HG02938 (cell line): Measurements from ENCODE around the gene CPLANE2.
"Not testable (repeated sequence)": the region's sequence is repeated elsewhere in the genome, so short reads cannot be mapped to it uniquely, and the experiment has no call there.

ENCODE experiments used
- ATAC-seq: cut with Tn5 transposase; IDR thresholded peaks from one replicate; pipeline ENCODE4 v1.9.1; 2021; ENCODE audit warnings: mild to moderate bottlenecking, moderate library complexity; ENCODE audit not compliant: unreplicated experiment

CPLANE2 gene

DNA sequence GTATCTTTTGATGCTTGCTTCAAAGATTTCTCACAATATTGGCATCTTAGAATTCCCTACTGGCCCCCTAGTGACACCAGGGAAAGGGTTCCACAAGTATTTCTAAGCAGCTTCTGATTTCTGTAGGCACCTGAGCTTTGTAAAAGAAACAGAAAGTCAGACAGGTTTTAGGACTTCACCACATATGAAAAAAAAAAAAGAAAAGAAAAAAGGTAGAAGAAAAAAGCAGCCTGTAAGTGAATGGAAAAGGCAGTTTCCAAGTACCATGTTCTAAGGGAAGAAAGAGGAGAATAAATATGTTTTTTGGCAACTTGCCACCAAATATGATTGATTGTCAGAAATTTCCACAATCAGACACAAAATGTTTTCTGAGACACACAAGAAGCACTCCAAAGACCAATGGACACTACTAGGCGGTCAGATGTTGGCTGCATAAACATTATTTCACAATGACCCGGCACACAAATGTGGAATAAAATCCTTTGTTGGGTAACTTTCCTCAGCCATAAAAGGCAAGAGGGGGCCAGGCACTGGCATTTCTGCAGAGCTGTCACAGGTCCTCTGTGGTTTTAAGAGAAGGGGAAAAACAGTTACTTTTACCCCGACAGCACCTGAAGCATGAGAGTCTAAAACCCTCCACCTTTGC, 12.7 kb upstream of the CPLANE2 start:
- no peak for ATAC-seq

DNA sequence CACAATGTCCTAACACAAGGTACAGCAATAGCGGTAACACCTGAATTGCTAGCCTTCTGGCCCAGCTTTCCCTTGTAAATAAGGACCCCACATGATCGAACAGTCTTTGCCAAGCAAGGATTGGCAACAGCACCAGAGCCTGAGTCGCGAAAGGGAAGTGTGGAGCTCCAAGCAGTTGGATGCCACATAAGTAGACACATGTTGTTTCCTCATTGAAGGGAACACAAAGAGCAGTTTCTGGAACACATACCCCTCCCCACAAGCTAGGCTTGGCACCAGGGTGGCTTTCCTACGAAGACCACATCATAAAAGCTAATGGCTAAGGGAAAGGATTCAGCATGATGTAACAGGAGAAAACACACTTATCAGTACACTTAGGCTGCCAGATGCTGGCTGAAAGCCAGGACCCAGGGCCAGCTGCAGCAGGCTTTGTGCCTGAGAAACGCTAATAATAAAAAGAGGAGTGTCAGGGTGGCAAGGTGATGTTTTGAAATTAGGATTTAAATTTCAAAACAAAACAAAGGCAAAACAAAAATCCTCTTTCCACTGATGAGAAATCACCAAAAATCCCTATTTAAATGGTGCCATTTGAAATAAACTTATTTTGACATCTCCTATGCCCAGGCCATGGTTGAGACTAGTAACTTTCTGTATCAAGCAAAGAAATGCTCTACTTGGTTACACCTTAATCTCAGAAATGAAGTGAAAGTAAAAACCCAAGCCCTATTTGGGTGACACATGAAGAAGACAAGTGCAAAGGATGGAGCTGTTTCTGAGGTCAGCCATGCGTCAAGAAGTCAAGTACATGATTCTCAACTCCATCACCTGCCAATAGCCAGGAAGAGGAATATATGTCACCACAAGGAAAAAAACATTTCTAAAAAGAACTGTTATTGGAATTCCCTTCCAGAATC, 11.9 kb upstream of the CPLANE2 start:
- ATAC-seq, result no peak

DNA sequence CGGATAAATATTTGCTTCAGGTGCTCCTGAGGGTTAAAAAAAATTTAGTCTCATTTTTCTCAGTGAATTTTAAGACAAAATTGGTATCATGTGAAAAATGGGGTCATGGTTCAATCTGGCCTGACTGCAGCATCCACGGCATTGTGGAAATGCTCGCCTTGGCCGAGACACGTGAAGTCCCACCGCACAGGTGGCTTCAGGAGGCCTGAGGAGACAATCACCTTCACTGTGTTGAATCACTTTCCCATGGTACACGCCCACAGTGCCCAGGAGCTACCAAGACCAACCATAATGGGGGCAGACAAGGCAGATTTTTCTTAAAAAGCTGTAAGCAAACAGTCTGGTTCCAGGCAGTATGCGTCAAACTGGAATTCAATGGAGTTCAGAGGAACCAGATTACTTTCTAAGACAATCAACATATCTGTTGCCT, 11.0 kb upstream of the CPLANE2 start:
- ATAC-seq, result no peak

DNA sequence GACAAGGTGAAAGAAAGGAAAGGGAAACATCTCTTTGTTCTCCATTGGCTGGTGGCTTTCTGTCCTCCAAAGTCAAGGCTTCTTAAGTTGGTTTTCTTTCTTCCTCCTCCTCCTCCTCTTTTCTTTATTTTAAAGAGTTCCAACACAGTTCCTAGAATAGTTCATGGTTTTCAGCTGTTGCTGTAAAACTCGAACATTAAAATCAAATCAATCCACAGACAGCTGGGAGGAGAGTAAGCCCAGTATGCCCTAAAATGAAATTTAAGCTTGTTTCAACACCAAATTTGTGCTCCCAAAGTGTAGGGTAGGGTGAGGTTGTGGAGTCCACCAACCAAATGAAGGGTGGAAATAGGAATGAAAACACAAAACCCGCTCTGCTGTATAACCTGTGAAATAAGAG, 10.5 kb upstream of the CPLANE2 start:
- ATAC-seq, result no peak

DNA sequence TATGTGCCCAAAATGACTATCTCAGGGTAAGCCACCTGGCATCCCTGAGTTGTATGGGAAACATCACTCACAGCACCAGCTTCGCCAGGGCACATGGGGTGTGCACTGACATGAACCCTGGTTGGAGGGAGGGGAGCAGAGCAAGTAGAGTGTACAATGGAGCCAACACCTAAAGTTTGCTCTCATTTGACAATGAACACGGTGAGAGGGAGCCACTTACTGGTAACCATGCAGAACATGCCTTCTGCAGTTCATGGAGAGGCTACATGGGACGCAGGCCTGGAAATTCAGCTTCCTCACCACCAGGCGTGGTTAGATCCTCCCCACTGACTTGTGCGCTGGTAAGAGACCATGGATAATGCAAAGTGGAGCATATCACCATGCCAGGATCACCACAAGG, 10.0 kb upstream of the CPLANE2 start:
- ATAC-seq, result no peak

DNA sequence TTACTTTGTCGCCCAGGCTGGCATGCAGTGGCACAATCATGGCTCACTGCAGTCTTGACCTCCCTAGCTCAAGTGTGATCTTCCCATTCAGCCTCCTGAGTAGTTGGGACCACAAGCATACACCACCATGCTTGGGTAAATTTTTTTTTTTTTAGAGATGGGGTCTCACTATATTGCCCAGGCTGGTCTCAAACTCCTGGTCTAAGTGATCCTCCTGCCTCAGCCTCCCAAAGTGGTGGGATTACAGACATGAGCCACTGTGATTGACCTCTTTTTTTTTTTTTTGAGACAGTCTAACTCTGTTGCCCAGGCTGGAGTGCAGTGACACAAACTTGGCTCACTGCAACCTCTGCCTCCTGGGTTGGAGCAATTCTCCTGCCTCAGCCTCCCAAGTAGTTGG, 9.3 kb upstream of the CPLANE2 start:
- not testable (repeated sequence) for ATAC-seq

DNA sequence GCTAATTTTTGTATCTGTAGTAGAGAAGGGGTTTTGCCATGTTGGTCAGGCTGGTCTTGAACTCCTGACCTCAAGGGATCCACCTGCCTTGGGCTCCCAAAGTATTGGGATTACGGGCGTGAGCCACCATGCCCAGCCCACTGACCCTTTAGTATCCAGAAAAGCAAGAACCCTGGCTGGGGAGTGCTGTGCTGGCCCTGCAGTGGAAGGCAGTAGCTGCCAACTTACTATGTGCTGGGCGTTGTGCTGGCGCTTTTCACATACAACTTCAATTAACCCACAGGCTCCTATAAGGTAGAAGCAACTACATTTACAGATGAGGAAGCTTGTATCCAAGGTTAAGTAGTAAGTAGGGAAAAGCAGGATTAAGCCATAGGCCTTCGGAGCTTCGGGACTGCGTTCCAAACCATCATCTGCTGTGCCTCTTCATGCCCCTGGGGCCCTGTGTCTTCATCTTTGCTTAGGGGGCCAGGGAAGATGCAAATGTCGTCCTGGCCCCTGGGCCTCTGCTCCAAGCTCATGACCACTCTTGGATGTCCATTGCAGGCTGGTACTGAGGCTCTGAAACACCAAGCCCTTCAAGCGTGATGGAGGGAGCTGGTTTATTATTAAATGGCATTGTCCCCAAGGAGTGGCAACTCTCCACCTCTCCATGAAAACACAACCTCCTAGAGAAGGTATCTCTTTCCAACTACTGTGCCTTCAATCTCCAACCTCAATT, 8.7 kb upstream of the CPLANE2 start:
- ATAC-seq, result no peak

DNA sequence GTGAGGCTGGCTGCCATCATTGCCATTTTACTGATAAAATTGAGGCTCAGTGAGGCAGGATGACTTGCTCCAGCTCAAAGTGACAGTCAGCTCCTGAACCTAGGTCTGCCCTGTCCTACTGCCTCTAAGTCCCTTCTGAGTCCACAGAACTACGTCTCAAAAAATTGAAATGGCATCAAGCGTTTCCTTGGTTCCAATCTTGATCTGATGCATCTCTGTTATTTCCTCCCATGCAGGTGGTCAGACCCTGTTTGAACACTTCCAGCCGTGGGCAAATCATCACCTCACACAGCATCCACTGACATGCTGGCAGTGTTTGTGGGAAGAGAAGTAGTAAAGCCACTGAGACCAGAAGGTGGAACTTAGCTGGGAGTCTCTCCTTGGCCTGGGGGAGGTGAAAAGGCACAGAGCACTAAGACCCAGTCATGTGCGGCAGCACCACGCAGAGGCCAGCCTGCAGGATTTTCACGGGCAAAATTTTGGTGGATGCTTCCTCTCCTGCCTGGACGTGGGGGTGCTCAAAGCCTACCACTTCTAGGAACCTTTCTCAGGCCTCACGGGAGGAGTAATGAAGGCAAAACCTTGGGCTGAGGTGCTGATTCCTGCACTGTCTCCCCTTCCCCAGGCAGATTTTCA, 7.8 kb upstream of the CPLANE2 start:
- no peak for ATAC-seq

DNA sequence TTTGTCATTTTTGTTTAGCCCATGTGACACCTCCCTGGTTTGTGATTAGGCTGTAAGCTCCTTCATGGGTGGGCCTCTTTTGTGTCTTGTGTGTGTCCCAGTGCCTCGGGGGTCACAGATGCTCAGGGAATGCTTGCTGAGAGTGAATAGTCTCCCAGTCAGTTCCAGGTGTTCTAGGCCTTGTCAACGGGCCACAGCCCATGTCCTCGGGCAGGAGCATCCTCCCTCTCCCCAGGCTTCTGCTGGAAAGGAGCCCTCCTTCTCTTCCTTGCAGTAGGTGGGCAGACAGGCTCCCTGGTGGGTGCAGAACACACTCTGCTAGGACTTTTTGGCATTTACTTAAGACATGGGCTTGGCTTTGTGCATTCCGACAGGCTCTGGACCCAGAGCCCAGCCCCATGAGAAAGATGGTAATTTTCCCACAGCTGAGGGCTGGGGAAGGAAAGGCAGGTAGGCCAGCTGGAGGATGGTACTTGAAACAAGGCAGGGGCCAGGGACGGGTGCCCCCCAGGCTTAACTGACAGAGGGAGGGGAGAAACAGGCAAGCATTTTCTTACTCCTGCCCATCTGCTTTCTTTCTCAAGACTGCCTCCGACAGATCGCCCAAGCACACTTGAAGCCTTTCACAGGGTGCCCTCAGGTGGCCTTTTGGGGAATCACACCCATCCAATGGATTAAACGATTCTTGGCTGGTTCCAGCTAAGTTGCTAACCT, 7.1 kb upstream of the CPLANE2 start:
- ATAC-seq, result no peak

DNA sequence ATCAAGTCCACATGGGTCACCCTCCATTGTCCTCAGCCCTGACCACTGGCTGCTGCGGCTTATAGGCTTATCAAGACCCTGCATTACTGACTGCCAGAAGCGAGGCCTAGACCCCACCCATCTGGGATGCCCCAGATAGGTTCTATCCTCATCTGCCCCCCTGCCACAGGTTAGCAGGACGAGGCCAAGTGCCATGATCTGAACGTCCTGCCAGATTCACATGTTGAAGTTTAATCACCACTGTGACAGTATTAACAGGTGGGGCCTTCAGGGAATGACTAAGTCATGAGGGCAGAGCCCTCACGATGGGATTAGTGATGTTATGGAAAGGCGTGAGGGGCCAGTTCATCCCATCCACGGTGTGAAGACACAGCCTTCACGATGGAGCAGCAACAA, 6.2 kb upstream of the CPLANE2 start:
- ATAC-seq, result no peak

DNA sequence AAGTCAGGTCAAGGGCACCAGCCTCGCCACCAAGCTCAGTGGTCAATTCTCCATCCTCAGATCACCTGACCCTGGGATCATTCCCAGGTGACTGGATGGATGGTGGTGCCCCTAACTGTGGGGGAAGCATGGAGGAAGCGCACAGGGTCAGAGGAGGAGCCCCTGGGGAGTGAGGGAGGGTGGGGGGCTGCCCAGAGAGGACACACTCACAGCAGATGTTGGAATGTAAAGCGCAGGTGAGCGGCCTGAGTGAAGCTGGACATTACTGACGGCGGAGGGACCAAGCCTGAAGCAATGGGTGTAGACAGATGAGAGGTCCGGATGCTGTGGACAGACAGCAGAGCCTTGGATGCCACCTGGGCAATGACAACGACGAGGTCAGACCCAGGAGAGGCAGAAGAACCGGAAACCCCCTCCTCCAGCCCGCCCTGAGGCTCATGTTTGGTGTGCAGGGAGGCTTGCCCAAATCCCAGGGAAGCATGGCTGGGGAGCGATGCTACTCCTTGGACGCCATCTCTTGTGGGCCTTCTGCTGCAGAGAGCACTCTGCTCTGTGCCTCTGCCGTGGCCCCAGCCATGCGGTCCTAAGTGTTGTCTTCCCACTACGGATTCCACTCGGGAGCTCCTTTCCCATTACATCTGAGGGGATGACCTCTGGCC, 5.7 kb upstream of the CPLANE2 start:
- ATAC-seq, result no peak

DNA sequence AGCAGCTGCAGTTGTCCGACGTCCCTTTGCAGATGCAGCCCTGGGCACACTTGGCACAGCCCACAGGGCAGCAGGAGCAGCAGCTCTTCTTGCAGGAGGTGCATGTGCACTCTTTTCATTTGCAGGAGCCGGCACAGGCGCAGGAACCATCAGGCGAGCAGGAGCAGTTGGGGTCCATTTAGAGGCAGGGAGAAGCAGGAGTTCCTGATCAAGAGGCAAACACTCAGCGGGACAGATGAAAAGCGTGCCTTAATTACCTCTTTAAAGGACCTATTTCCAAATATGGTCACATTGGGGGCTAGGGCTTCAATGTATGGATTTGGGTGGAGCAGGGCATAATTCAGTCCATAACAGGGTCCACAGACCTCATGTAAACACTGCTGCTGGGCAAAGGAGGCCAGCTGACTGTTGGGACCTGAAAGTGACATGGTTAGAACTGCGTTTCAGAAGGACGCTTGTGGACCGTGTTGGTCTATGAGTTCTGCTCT, 4.3 kb upstream of the CPLANE2 start:
- ATAC-seq, result no peak

DNA sequence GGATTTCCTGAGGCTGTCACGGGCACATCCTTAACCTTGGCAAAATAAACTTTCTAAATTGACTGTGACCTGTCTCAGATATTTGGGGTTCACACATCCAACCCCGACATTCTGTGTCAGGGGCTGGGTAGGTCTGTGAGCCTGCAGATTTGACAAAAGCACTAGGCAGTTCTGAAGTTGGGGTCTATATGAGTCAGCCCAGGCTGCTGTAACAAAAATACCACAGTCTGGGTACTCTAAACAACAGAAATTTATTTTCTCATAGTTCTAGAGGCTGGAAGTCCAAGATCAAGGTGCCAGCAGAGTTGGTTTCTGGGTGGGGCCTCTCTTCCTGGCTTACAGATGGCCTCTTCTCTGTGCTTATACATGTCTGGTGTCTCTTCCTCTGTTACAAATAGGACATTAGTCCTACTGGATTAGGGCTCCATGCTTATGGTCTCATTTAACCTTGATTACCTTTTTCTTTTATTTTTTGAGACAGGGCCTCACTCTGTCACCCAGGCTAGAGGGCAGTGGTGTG, 3.0 kb upstream of the CPLANE2 start:
- ATAC-seq, result no peak

DNA sequence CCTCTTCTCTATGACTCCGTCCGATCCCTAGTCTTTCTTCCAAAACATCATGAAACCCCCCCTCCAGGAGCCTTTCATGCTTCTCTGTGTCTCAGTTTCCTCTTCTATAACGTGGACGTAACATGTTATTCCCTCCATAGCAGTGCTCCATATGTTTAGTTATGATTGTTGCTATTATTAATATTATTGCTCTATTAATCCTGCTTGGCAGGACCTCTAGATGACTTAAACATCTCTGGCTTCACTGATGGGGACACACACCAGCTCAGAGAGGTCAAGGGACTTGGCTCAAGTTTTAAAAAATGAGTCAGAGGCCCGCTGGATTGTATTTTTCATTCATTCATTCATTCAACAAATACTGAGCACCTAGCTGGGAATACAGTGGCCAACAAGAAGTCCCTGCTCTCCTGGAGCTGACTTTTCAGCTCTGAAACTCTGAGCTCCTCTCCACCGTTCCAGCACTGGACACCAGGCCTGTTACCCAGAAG, 404 bp upstream of the CPLANE2 start:
- ATAC-seq, result no peak

DNA sequence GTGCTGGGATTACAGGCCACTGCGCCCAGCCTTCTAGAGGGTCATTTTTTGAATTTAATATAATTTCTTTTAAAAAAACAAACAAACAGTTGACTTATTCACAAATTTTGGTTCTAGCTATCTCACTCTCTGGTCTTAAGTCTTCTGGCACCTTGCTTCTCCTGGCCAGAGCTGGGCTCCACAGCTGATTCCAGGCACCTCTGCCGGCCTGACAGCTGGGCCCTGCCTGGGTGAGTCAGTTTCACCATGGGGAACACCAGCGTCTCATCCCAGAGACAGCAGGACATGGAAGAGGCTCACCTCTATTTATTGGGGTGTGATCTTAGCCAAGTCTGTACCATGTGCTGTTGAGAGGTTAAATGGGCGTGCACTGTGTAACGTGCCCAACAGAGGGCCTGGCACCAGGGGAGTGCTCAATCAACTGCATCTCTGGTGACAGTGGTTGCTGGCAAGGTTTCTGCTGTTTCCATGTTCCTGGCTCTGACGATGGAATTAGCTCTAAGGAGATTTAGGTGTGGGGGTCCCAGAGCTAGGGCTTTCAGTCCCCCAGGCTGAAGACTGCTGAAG, 956 bp downstream of the CPLANE2 start:
- peak; percentile 63 for ATAC-seq

DNA sequence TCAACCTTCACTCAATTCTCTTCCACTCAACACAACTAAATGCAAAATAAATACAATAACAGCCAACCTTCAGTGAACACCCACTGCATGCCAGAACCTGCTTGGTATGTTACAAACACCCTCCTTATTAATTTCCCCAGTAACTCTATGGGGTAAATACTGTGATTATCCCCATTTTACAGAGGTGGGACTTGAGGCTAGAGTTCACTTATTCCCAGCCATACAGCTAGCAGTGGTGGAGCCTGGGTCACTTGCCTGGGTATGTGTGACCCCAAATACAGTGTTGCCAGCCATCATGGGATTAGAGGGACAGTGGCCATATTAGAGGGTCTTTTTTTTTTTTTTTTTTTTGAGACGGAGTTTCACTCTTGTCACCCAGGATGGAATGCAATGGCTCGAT, 1.6 kb downstream of the CPLANE2 start:
- ATAC-seq, result no peak

DNA sequence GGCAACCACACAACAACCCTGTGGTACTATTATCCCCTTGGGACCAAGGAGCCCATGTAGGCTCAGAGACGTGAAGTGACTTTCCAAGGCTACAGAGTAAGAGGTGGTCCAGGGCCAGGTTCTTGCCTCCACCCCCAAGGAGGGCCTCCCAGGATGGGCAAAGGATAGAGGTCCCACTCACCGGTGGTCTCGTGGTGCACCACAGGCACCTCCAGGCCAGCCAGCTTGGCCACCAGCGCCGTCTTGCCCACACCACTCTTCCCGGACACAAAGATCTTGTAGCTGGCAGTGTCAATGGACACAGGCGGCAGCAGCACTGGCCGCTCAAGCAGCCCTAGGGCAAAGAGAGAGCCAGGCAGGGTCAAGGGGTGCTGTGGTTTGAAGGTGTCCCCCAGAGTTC, 3.6 kb downstream of the CPLANE2 start:
- ATAC-seq, result no peak

DNA sequence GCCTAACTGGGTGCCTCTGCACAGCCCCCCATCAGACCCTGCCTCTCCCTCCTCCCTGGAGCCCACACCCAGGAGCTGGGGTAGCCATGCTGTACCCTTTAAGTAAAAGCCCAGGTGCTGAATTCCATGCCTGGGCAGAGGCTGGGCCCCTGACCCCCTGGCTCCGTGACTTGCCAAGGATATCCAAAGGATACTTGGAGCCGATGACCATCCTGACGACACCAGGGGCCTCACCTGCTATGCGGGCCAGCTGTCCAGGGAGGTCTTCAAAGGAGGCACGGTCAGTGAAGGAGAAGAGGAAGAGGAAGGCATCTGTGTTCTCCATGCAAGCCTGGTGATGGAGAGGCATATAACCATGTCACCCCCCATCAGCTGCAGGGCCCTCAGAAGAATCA, 4.7 kb downstream of the CPLANE2 start:
- no peak for ATAC-seq
